ENCODE results near the gene GAMT. TPM values are rescaled to one million over a fixed set of nuclear protein-coding genes. Genes with fewer than 3 reads are reported as not detected.
A peak's percentile ranks its signal among the peaks of the same experiment; 100 is the strongest.

The GAMT gene
- total and polyA plus RNA-seq, 2 donors, result 10.3 to 18.5 TPM

GRCh38 chr19:1360126-1360817, 41.1 kb downstream of the GAMT start:
- no peak for DNase-seq (ENCODE audit: extremely low spot score)
- 67% methylated on average over 30 of the region's 30 CpGs for WGBS
- Histone ChIP-seq H3K4me1 (ENCODE audit: insufficient read depth) (no peaks in the 10 kb centered on the region), H3K36me3 (ENCODE audit: insufficient read depth) (peaks cover 5% of the 10 kb centered on the region), H3K4me3 (ENCODE audit: low read depth, low read length) (no peak overlapping the region), H3K27ac (ENCODE audit: low read depth) (no peak overlapping the region)

DNA sequence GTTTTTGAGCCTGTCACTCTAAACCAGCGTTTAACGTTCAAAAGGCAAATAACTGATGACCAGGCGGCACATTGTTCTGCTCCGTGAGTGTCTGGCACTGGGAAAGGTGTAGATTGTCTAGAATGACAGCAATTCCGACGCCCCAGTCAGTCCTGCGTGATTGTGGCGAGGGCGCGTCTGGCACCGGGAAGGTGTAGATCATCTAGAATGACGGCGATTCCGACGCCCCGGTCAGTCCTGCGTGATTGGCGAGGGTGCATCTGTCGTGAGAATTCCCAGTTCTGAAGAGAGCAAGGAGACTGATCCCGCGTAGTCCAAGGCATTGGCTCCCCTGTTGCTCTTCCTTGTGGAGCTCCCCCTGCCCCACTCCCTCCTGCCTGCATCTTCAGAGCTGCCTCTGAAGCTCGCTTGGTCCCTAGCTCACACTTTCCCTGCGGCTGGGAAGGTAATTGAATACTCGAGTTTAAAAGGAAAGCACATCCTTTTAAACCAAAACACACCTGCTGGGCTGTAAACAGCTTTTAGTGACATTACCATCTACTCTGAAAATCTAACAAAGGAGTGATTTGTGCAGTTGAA, 43.7 kb downstream of the GAMT start:
- 86% methylated on average over 24 of the region's 24 CpGs for WGBS
- Histone ChIP-seq H3K4me1 (ENCODE audit: insufficient read depth) (no peaks in the 10 kb centered on the region), H3K27ac (ENCODE audit: low read depth) (no peak overlapping the region)

DNA sequence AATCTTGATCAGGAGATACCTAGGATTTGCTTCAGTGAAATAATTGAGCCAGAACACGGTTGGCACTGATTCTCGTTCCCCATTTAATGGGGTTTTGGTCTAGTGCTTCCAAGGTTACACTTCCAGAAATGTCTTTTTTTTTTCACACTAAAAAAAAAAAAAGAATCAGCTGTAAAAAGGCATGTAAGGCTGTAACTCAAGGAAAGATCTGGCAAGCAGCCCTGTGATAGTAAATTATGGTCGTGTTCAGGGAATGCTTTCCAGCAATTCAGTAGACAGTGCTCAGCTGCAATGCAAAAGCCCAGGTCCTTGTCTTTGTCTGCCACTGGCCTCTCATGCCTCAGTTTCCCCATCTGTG, 44.9 kb downstream of the GAMT start:
- Histone ChIP-seq H3K4me1 (ENCODE audit: insufficient read depth) (no peaks in the 10 kb centered on the region), H3K4me3 (ENCODE audit: low read depth, low read length) (no peak overlapping the region), H3K36me3 (ENCODE audit: insufficient read depth) (peaks cover 5% of the 10 kb centered on the region), H3K27ac (ENCODE audit: low read depth) (no peak overlapping the region)
- DNase-seq (ENCODE audit: extremely low spot score), result no peak
- WGBS, result 31% methylated on average over 3 of the region's 3 CpGs

More for the DNA sequence above, 43.7 kb downstream of the GAMT start:
- Histone ChIP-seq H3K36me3 (ENCODE audit: insufficient read depth) (peaks cover 5% of the 10 kb centered on the region), H3K4me3 (ENCODE audit: low read depth, low read length) (no peak overlapping the region)
- DNase-seq (ENCODE audit: extremely low spot score), result no peak

GRCh38 chr19:1355568-1356507, 45.5 kb downstream of the GAMT start:
- peak overlapping the region; percentile 94 for H3K4me3 ChIP-seq (ENCODE audit: low read depth, low read length)
- H3K4me1 ChIP-seq (ENCODE audit: insufficient read depth), result no peaks in the 10 kb centered on the region
- H3K36me3 ChIP-seq (ENCODE audit: insufficient read depth), result peaks cover 5% of the 10 kb centered on the region
- peak overlapping the region; percentile 86 for H3K27ac ChIP-seq (ENCODE audit: low read depth)
- no peak for DNase-seq (ENCODE audit: extremely low spot score)
- WGBS, result 17% methylated on average over 32 of the region's 32 CpGs

GRCh38 chr19:1354970-1355567, 46.3 kb downstream of the GAMT start:
- peak overlapping the region; percentile 94 for H3K4me3 ChIP-seq (ENCODE audit: low read depth, low read length)
- no peak for DNase-seq (ENCODE audit: extremely low spot score)
- H3K4me1 ChIP-seq (ENCODE audit: insufficient read depth), result no peaks in the 10 kb centered on the region
- peaks cover 5% of the 10 kb centered on the region for H3K36me3 ChIP-seq (ENCODE audit: insufficient read depth)
- WGBS, result under 1% methylated on average over 43 of the region's 61 CpGs
- H3K27ac ChIP-seq (ENCODE audit: low read depth), result peak overlapping the region; percentile 86

DNA sequence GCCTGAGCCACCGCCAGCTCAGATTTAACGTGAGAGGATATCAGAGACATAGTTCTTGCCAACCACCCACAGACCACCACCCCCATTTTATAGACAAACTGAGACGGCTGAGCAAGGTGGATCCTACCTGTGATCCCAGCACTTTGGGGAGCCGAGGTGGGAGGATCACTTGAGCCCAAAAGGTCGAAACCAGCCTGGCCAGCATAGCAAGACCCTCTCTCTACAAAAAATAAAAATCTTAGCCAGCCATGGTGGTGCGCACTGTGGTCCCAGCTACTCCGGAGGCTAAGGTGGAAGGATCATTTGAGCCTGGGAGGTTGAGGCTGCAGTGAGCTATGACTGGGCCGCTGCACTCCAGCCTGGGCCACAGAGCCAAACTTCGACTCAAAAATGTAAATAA, 48.2 kb downstream of the GAMT start:
- Histone ChIP-seq H3K27ac (ENCODE audit: low read depth) (no peak overlapping the region), H3K4me1 (ENCODE audit: insufficient read depth) (no peaks in the 10 kb centered on the region), H3K4me3 (ENCODE audit: low read depth, low read length) (no peak overlapping the region), H3K36me3 (ENCODE audit: insufficient read depth) (peaks cover 2% of the 10 kb centered on the region)
- DNase-seq (ENCODE audit: extremely low spot score), result no peak
- WGBS, result 92% methylated on average over 9 of the region's 9 CpGs

DNA sequence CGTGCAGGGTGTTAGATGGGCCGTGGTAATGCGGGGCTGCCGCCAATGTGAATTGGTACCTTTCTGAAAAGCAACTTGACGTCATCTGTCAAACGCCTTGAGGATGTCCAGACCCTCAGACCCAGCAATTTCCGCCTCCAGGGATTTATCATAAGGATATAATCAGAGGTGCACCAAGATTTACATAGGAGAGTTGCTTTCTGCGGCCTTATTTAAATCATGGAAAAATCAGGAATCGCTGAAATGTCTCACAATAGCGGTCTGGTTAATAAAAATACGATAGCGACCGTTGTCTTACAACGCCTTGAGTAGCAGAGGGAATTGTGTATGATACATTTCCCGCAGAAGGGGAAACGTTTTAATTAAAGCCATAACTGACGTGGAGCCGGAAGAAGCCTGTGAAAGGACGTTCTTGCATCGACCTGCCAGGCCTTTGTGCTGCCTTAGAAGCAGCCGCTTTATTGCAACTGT, 49.9 kb downstream of the GAMT start:
- no peak overlapping the region for H3K27ac ChIP-seq (ENCODE audit: low read depth)
- H3K4me3 ChIP-seq (ENCODE audit: low read depth, low read length), result no peak overlapping the region
- DNase-seq (ENCODE audit: extremely low spot score), result no peak
- WGBS, result 62% methylated on average over 21 of the region's 21 CpGs
- H3K4me1 ChIP-seq (ENCODE audit: insufficient read depth), result no peaks in the 10 kb centered on the region
- H3K36me3 ChIP-seq (ENCODE audit: insufficient read depth), result no peaks in the 10 kb centered on the region

GRCh38 chr19:1350867-1351266, 50.5 kb downstream of the GAMT start:
- WGBS, result 65% methylated on average over 5 of the region's 5 CpGs
- H3K27ac ChIP-seq (ENCODE audit: low read depth), result no peak overlapping the region
- DNase-seq (ENCODE audit: extremely low spot score), result no peak
- H3K4me3 ChIP-seq (ENCODE audit: low read depth, low read length), result no peak overlapping the region
- no peaks in the 10 kb centered on the region for H3K4me1 ChIP-seq (ENCODE audit: insufficient read depth)
- no peaks in the 10 kb centered on the region for H3K36me3 ChIP-seq (ENCODE audit: insufficient read depth)

GRCh38 chr19:1349211-1349610, 52.1 kb downstream of the GAMT start:
- no peak overlapping the region for H3K27ac ChIP-seq (ENCODE audit: low read depth)
- H3K36me3 ChIP-seq (ENCODE audit: insufficient read depth), result no peaks in the 10 kb centered on the region
- H3K4me1 ChIP-seq (ENCODE audit: insufficient read depth), result no peaks in the 10 kb centered on the region
- H3K4me3 ChIP-seq (ENCODE audit: low read depth, low read length), result no peak overlapping the region
- WGBS, result 87% methylated on average over 18 of the region's 18 CpGs
- no peak for DNase-seq (ENCODE audit: extremely low spot score)

Other genes with a start within 250 kb of the GAMT start
- gene SBNO2, start 227.3 kb downstream of the GAMT start, total RNA-seq, result 7.6 TPM
- 44.8 TPM for gene SBNO2, start 227.3 kb downstream of the GAMT start, polyA plus RNA-seq
- 31.7 TPM for gene STK11, start 195.8 kb downstream of the GAMT start, total RNA-seq
- 56.5 TPM for gene STK11, start 195.8 kb downstream of the GAMT start, polyA plus RNA-seq
- gene CBARP, start 163.5 kb downstream of the GAMT start, total RNA-seq, result 0.53 TPM
- gene CBARP, start 163.5 kb downstream of the GAMT start, polyA plus RNA-seq, result 0.43 TPM
- gene ATP5F1D, start 159.8 kb downstream of the GAMT start, total RNA-seq, result 9.5 TPM
- gene ATP5F1D, start 159.8 kb downstream of the GAMT start, polyA plus RNA-seq, result 236 TPM
- 12.2 TPM for gene MIDN, start 153.0 kb downstream of the GAMT start, total RNA-seq
- gene MIDN, start 153.0 kb downstream of the GAMT start, polyA plus RNA-seq, result 64.3 TPM
- gene CIRBP, start 132.2 kb downstream of the GAMT start, total RNA-seq, result 267 TPM
- 536 TPM for gene CIRBP, start 132.2 kb downstream of the GAMT start, polyA plus RNA-seq
- gene FAM174C, start 126.0 kb downstream of the GAMT start, total RNA-seq, result 4.9 TPM
- gene FAM174C, start 126.0 kb downstream of the GAMT start, polyA plus RNA-seq, result 55.9 TPM
- 0.32 TPM for gene EFNA2, start 115.7 kb downstream of the GAMT start, total RNA-seq
- 0.09 TPM for gene EFNA2, start 115.7 kb downstream of the GAMT start, polyA plus RNA-seq
- gene NDUFS7, start 17.6 kb downstream of the GAMT start, total RNA-seq, result 26.4 TPM
- gene NDUFS7, start 17.6 kb downstream of the GAMT start, polyA plus RNA-seq, result 173 TPM
- 37.0 TPM for gene DAZAP1, start 6.0 kb upstream of the GAMT start, total RNA-seq
- gene DAZAP1, start 6.0 kb upstream of the GAMT start, polyA plus RNA-seq, result 71.5 TPM
- gene RPS15, start 36.9 kb upstream of the GAMT start, total RNA-seq, result 507 TPM
- gene RPS15, start 36.9 kb upstream of the GAMT start, polyA plus RNA-seq, result 3,233 TPM
- 1.2 TPM for gene APC2, start 48.6 kb upstream of the GAMT start, total RNA-seq
- gene APC2, start 48.6 kb upstream of the GAMT start, polyA plus RNA-seq, result 0.66 TPM
- gene C19orf25, start 77.7 kb upstream of the GAMT start, total RNA-seq, result 15.0 TPM
- gene C19orf25, start 77.7 kb upstream of the GAMT start, polyA plus RNA-seq, result 40.5 TPM
- 1.6 TPM for gene PCSK4, start 88.8 kb upstream of the GAMT start, total RNA-seq
- 2.7 TPM for gene PCSK4, start 88.8 kb upstream of the GAMT start, polyA plus RNA-seq
- 4.9 TPM for gene REEP6, start 89.6 kb upstream of the GAMT start, total RNA-seq
- 11.3 TPM for gene REEP6, start 89.6 kb upstream of the GAMT start, polyA plus RNA-seq
- gene ADAMTSL5, start 111.5 kb upstream of the GAMT start, total RNA-seq, result 4.1 TPM
- 9.4 TPM for gene ADAMTSL5, start 111.5 kb upstream of the GAMT start, polyA plus RNA-seq
- 0.37 TPM for gene PLK5, start 122.5 kb upstream of the GAMT start, total RNA-seq
- gene PLK5, start 122.5 kb upstream of the GAMT start, polyA plus RNA-seq, result 2.3 TPM
- 24.2 TPM for gene MEX3D, start 166.8 kb upstream of the GAMT start, total RNA-seq
- 19.1 TPM for gene MEX3D, start 166.8 kb upstream of the GAMT start, polyA plus RNA-seq
- gene MBD3, start 191.3 kb upstream of the GAMT start, total RNA-seq, result 32.5 TPM
- 76.4 TPM for gene MBD3, start 191.3 kb upstream of the GAMT start, polyA plus RNA-seq
- 33.3 TPM for gene UQCR11, start 203.9 kb upstream of the GAMT start, total RNA-seq
- gene UQCR11, start 203.9 kb upstream of the GAMT start, polyA plus RNA-seq, result 144 TPM